Transverse colon (tissue), 3 donors: Measurements from ENCODE around the gene FAM107B.

Source experiments
- EP300 ChIP-seq: sonication (generic); formaldehyde crosslinking; IDR thresholded peaks from one replicate; pipeline ENCODE4 v1.6.1; 2017; ENCODE audit warnings: antibody characterized with exemption, low read depth
- POLR2A ChIP-seq: fragments of 450-650 bp; IDR thresholded peaks from one replicate; pipeline ENCODE4 v1.6.1; 2016; ENCODE audit warnings: antibody characterized with exemption, mild to moderate bottlenecking, moderate library complexity
- TF ChIP-seq, protein P1 (sequence below), 5 experiments: fragments of 200-600 bp in 3 of 5; fragments of 450-650 bp in 2 of 5; sonication (generic) in 3 of 5; IDR thresholded peaks; 1 replicate in 2 of 5; 2 replicates in 3 of 5; pipeline ENCODE4 v1.5.1; 2016 to 2017; ENCODE audit warnings: antibody characterized with exemption in 5 of 5, inconsistent platforms in 3 of 5, mild to moderate bottlenecking in 2 of 5, moderate library complexity in 1 of 5

DNA sequence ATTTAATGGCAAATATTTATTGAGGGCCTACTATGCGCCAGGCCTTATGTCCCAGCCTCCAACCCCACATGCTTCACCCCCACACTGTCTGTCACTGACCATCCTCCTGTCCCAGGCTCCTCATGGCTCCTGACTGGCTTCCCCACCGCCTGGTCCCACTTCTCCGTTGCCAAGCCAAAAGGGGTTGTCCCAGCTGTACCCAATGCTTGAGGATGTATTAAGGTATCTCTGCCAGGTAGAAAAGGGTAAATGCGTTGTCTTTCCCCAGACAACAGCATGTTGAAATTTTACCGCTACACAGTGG lies 275.1 kb downstream of the FAM107B start:
- TF ChIP-seq, protein P1, sequence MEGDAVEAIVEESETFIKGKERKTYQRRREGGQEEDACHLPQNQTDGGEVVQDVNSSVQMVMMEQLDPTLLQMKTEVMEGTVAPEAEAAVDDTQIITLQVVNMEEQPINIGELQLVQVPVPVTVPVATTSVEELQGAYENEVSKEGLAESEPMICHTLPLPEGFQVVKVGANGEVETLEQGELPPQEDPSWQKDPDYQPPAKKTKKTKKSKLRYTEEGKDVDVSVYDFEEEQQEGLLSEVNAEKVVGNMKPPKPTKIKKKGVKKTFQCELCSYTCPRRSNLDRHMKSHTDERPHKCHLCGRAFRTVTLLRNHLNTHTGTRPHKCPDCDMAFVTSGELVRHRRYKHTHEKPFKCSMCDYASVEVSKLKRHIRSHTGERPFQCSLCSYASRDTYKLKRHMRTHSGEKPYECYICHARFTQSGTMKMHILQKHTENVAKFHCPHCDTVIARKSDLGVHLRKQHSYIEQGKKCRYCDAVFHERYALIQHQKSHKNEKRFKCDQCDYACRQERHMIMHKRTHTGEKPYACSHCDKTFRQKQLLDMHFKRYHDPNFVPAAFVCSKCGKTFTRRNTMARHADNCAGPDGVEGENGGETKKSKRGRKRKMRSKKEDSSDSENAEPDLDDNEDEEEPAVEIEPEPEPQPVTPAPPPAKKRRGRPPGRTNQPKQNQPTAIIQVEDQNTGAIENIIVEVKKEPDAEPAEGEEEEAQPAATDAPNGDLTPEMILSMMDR (IDR thresholded peaks at IDR 0.05): no peak
- TF ChIP-seq POLR2A (no peak), EP300 (no peak)
